Left forelimb (tissue), 1 donor: ENCODE data around the gene CDKN1C.
A peak's percentile ranks its signal among the peaks of the same experiment; 100 is the strongest.

Experiments used
- DNase-seq: peaks from one replicate; pipeline ENCODE4 v3.0.0-alpha.2; 2018; ENCODE audit warnings: low spot score

CDKN1C gene

GRCh38 chr11:2885678-2886081 lies at the start of gene CDKN1C:
Gene CDKN1C, minus strand, starts transcription at chr11:2885775. Its CDS starts 319 bp downstream, at chr11:2885456.
- DNase-seq, result peak; percentile 96

- DNase-seq, result no peak
Measured at GRCh38 chr11:2934611-2935239, 49.1 kb upstream of the CDKN1C start.

- DNase-seq, result no peak
Measured at GRCh38 chr11:2934021-2934550, 48.5 kb upstream of the CDKN1C start.

- no peak for DNase-seq
Measured at GRCh38 chr11:2933375-2934020, 47.9 kb upstream of the CDKN1C start.

GRCh38 chr11:2932850-2933251 lies 47.3 kb upstream of the CDKN1C start:
- DNase-seq, result no peak

- no peak for DNase-seq
Measured at GRCh38 chr11:2931771-2932738, 46.5 kb upstream of the CDKN1C start.

- DNase-seq, result no peak
Measured at GRCh38 chr11:2931420-2931746, 45.8 kb upstream of the CDKN1C start.

GRCh38 chr11:2930704-2931419 lies 45.3 kb upstream of the CDKN1C start:
- no peak for DNase-seq

- no peak for DNase-seq
Measured at GRCh38 chr11:2929950-2930703, 44.6 kb upstream of the CDKN1C start.

- DNase-seq, result no peak
Measured at GRCh38 chr11:2929531-2929949, 44.0 kb upstream of the CDKN1C start.

- DNase-seq, result no peak
Measured at GRCh38 chr11:2928605-2929530, 43.3 kb upstream of the CDKN1C start, which contains the start of gene PHLDA2. Gene PHLDA2, minus strand, starts transcription at chr11:2929420. Its CDS starts 56 bp downstream, at chr11:2929364.

- no peak for DNase-seq
Measured at GRCh38 chr11:2927851-2928604, 42.5 kb upstream of the CDKN1C start.

- DNase-seq, result no peak
Measured at GRCh38 chr11:2927121-2927800, 41.7 kb upstream of the CDKN1C start.

- no peak for DNase-seq
Measured at GRCh38 chr11:2926611-2927051, 41.1 kb upstream of the CDKN1C start.

GRCh38 chr11:2924821-2925675 lies 39.5 kb upstream of the CDKN1C start:
- DNase-seq, result no peak

GRCh38 chr11:2924381-2924780 lies 38.8 kb upstream of the CDKN1C start:
- no peak for DNase-seq
